Trophoblast cell (in vitro differentiated cells and primary cell): ENCODE measurements around the gene DHTKD1.

Experiments used
- DNase-seq, 2 donors: peaks; one replicate each; pipeline ENCODE4 v3.0.0-alpha.2; 2016
- H2AFZ ChIP-seq: 2 replicates; pipeline ENCODE4 v1.6.1; 2013; ENCODE audit warnings: low read length, moderate library complexity, mild to moderate bottlenecking; ENCODE audit not compliant: insufficient read depth, poor library complexity
- H2AK5ac ChIP-seq: 2 replicates; pipeline ENCODE4 v1.6.1; 2013; ENCODE audit warnings: mild to moderate bottlenecking, low read length
- H2BK120ac ChIP-seq: 2 replicates; pipeline ENCODE4 v1.6.1; 2013; ENCODE audit warnings: low read length, mild to moderate bottlenecking, moderate library complexity; ENCODE audit not compliant: insufficient read depth, poor library complexity
- H2BK12ac ChIP-seq: 2 replicates; pipeline ENCODE4 v1.6.1; 2013; ENCODE audit warnings: mild to moderate bottlenecking, low read length, moderate library complexity
- H2BK5ac ChIP-seq: 2 replicates; pipeline ENCODE4 v1.6.1; 2013; ENCODE audit warnings: low read length, low read depth, moderate library complexity, mild to moderate bottlenecking; ENCODE audit not compliant: poor library complexity
- H3K14ac ChIP-seq: 2 replicates; pipeline ENCODE4 v1.6.1; 2013; ENCODE audit warnings: mild to moderate bottlenecking, low read length
- H3K18ac ChIP-seq: 2 replicates; pipeline ENCODE4 v1.6.1; 2013; ENCODE audit warnings: mild to moderate bottlenecking, low read length
- H3K23ac ChIP-seq: 2 replicates; pipeline ENCODE4 v1.6.1; 2013; ENCODE audit warnings: low read length
- H3K27ac ChIP-seq: 2 replicates; pipeline ENCODE4 v1.5.1; 2013; ENCODE audit warnings: low read depth, mild to moderate bottlenecking, inconsistent platforms, low read length, moderate library complexity
- H3K27me3 ChIP-seq: 2 replicates; pipeline ENCODE4 v1.6.1; 2013; ENCODE audit warnings: inconsistent platforms, mild to moderate bottlenecking, low read length, moderate library complexity; ENCODE audit not compliant: insufficient read depth
- H3K36me3 ChIP-seq, 2 experiments: 1 replicate in 1 of 2; 2 replicates in 1 of 2; pipeline ENCODE4 v1.6.1; 2013; ENCODE audit warnings: low read length in 2 of 2, mild to moderate bottlenecking in 2 of 2, moderate library complexity in 1 of 2; ENCODE audit not compliant: insufficient read depth in 2 of 2, control insufficient read depth in 1 of 2
- H3K4ac ChIP-seq: 2 replicates; pipeline ENCODE4 v1.6.1; 2013; ENCODE audit warnings: low read depth, mild to moderate bottlenecking, low read length, moderate library complexity
- H3K4me1 ChIP-seq, 2 experiments: 1 replicate in 1 of 2; 2 replicates in 1 of 2; pipeline ENCODE4 v1.6.1; 2013; ENCODE audit warnings: low read length in 2 of 2, mild to moderate bottlenecking in 2 of 2, moderate library complexity in 1 of 2; ENCODE audit not compliant: insufficient read depth in 2 of 2, control insufficient read depth in 1 of 2
- H3K4me2 ChIP-seq: 2 replicates; pipeline ENCODE4 v1.6.1; 2013; ENCODE audit warnings: inconsistent platforms, mild to moderate bottlenecking, low read length, moderate library complexity
- H3K4me3 ChIP-seq: 2 replicates; pipeline ENCODE4 v1.5.1; 2013; ENCODE audit warnings: mild to moderate bottlenecking, low read depth, low read length, inconsistent platforms
- H3K79me1 ChIP-seq: one replicate; pipeline ENCODE4 v1.6.1; 2013; ENCODE audit warnings: low read length
- H3K79me2 ChIP-seq: 2 replicates; pipeline ENCODE4 v1.6.1; 2013; ENCODE audit warnings: low read length, mild to moderate bottlenecking; ENCODE audit not compliant: control insufficient read depth, insufficient read depth, poor library complexity
- H3K9ac ChIP-seq: 2 replicates; pipeline ENCODE4 v1.6.1; 2013; ENCODE audit warnings: mild to moderate bottlenecking, low read length
- H3K9me3 ChIP-seq: 2 replicates; pipeline ENCODE4 v1.6.1; 2013; ENCODE audit warnings: low read depth, mild to moderate bottlenecking, control low read depth, inconsistent platforms, low read length; ENCODE audit not compliant: insufficient read depth
- H4K12ac ChIP-seq: 2 replicates; pipeline ENCODE4 v1.6.1; 2013; ENCODE audit warnings: low read depth, mild to moderate bottlenecking, low read length, moderate library complexity
- H4K8ac ChIP-seq: 2 replicates; pipeline ENCODE4 v1.6.1; 2013; ENCODE audit warnings: low read depth, mild to moderate bottlenecking, low read length, moderate library complexity
- H4K91ac ChIP-seq: one replicate; pipeline ENCODE4 v1.6.1; 2013; ENCODE audit warnings: low read depth, mild to moderate bottlenecking, low read length, moderate library complexity
- WGBS: extraction: QIAGEN DNeasy Blood & Tissue Kit; methylation state at CpG from one replicate; pipeline ENCODE4 v1.1.7; 2013; ENCODE audit warnings: missing lambda C conversion rate; ENCODE audit not compliant: insufficient read length, insufficient coverage; ENCODE audit errors: extremely low coverage; 5-methylcytosine and 5-hydroxymethylcytosine counted together

DHTKD1 gene

GRCh38 chr10:12048547-12048946 lies 20.2 kb upstream of the DHTKD1 start:
- Histone ChIP-seq H4K8ac (no peak overlapping the region), H2BK12ac (no peak overlapping the region), H4K12ac (no peak overlapping the region), H3K4ac (no peak overlapping the region), H3K9ac (no peak overlapping the region), H2AK5ac (no peak overlapping the region), H3K36me3 (no peaks in the 10 kb centered on the region), H2BK5ac (no peak overlapping the region), H3K4me2 (no peak overlapping the region), H4K91ac (no peak overlapping the region), H3K9me3 (peaks cover 2% of the 10 kb centered on the region), H3K4me1 (peaks cover 0 to 2% of the 10 kb centered on the region in 2 experiments), H3K79me1 (no peaks in the 10 kb centered on the region), H3K23ac (no peak overlapping the region), H3K14ac (no peak overlapping the region), H3K27ac (no peak overlapping the region), H3K79me2 (no peaks in the 10 kb centered on the region), H3K27me3 (no peaks in the 10 kb centered on the region), H3K4me3 (no peak overlapping the region), H2AFZ (no peak overlapping the region), H3K18ac (no peak overlapping the region), H2BK120ac (no peak overlapping the region)
- WGBS, result no CpG with 5 or more reads among the region's 8 CpGs
- no peak for DNase-seq

DNA sequence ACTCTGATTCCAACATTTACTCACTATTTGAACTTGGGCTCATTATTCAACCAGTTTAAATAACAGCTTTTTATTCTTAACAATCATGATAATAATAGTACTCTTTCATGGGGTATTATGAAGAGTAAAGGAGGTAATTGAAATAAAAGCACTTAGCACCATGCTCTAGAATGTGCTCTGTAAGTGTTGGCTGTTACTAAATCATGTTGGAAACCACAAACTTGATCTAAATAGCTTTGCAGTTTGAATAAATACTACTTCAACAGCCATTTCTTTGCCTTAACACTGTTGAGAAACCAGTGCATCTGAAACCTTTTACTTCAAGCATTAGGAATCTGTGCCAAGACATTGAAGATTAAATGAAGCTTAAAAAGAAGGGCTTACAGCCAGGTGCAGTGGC lies 18.2 kb upstream of the DHTKD1 start:
- H3K14ac ChIP-seq, result no peak overlapping the region
- no peak overlapping the region for H2BK12ac ChIP-seq
- H3K4me2 ChIP-seq, result no peak overlapping the region
- H4K91ac ChIP-seq, result no peak overlapping the region
- H3K4me1 ChIP-seq, result no peaks in the 10 kb centered on the region
- H3K79me1 ChIP-seq, result no peaks in the 10 kb centered on the region
- no peak overlapping the region for H2AK5ac ChIP-seq
- H2AFZ ChIP-seq, result no peak overlapping the region
- H2BK5ac ChIP-seq, result no peak overlapping the region
- H4K8ac ChIP-seq, result no peak overlapping the region
- no peak for DNase-seq
- no peak overlapping the region for H3K23ac ChIP-seq
- H3K18ac ChIP-seq, result no peak overlapping the region
- H3K4me3 ChIP-seq, result no peak overlapping the region
- H3K9me3 ChIP-seq, result no peaks in the 10 kb centered on the region
- no peaks in the 10 kb centered on the region for H3K79me2 ChIP-seq
- no peak overlapping the region for H2BK120ac ChIP-seq
- no peaks in the 10 kb centered on the region for H3K27me3 ChIP-seq
- no peak overlapping the region for H3K9ac ChIP-seq
- no peak overlapping the region for H4K12ac ChIP-seq
- H3K27ac ChIP-seq, result no peak overlapping the region
- H3K36me3 ChIP-seq, result no peaks in the 10 kb centered on the region
- H3K4ac ChIP-seq, result no peak overlapping the region

DNA sequence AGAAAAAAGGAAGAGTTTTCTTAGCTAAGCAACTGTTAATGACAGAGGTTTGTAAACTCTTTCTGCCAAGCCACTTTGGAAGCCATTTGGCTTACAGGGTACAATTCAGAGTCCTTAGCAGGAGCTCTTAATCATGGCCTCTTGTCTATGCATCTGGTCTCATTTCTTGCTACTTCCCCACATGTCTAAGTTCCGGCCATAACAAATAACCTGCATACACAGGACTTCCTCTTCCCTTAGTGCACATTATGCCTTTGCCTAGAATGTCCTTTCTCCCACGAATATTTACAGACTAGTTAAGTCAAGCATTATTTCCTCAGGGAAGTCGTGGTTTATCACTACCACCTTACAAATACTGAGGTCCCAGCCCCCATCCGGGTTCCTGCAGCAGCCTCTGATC lies 17.5 kb upstream of the DHTKD1 start:
- WGBS, result no CpG with 5 or more reads among the region's 4 CpGs
- H2BK5ac ChIP-seq, result no peak overlapping the region
- H3K9ac ChIP-seq, result no peak overlapping the region
- H3K79me1 ChIP-seq, result no peaks in the 10 kb centered on the region
- no peak overlapping the region for H3K4me3 ChIP-seq
- no peaks in the 10 kb centered on the region for H3K27me3 ChIP-seq
- H3K4me1 ChIP-seq, result no peaks in the 10 kb centered on the region
- no peak overlapping the region for H3K23ac ChIP-seq
- H3K4ac ChIP-seq, result no peak overlapping the region
- no peak overlapping the region for H3K4me2 ChIP-seq
- H3K36me3 ChIP-seq, result no peaks in the 10 kb centered on the region
- H4K91ac ChIP-seq, result no peak overlapping the region
- H2AFZ ChIP-seq, result no peak overlapping the region
- DNase-seq, result no peak
- H4K12ac ChIP-seq, result no peak overlapping the region
- no peak overlapping the region for H3K27ac ChIP-seq
- H4K8ac ChIP-seq, result no peak overlapping the region
- H3K14ac ChIP-seq, result no peak overlapping the region
- H2BK12ac ChIP-seq, result no peak overlapping the region
- no peaks in the 10 kb centered on the region for H3K79me2 ChIP-seq
- H2AK5ac ChIP-seq, result no peak overlapping the region
- no peak overlapping the region for H2BK120ac ChIP-seq
- no peak overlapping the region for H3K18ac ChIP-seq
- no peaks in the 10 kb centered on the region for H3K9me3 ChIP-seq

DNA sequence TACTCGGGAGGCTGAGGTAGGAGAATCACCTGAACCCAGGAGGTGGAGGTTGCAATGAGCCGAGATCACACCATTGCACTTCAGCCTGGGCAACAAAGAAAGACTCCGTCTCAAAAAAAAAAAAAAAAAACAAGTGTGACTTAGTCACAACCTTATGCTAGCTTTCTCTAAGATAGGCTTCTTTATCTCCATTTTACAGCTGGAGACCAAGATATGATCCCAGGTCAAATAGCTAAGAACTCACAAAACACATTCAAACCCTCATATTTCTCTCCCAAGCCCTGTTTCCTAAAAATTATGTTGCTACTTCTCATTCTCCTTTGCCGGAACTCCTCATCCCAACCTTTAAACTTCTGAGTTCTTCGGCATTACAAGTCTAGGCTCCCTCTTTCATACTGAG lies 13.0 kb upstream of the DHTKD1 start:
- Histone ChIP-seq H2BK5ac (no peak overlapping the region), H3K27ac (no peak overlapping the region), H2AFZ (no peak overlapping the region), H2BK120ac (no peak overlapping the region), H3K27me3 (no peaks in the 10 kb centered on the region), H3K4me2 (no peak overlapping the region), H3K79me1 (no peaks in the 10 kb centered on the region), H4K12ac (no peak overlapping the region), H3K9me3 (no peaks in the 10 kb centered on the region), H2BK12ac (no peak overlapping the region), H4K8ac (no peak overlapping the region), H4K91ac (no peak overlapping the region), H2AK5ac (no peak overlapping the region), H3K36me3 (no peaks in the 10 kb centered on the region), H3K4me3 (no peak overlapping the region), H3K18ac (no peak overlapping the region), H3K9ac (no peak overlapping the region), H3K23ac (no peak overlapping the region), H3K4me1 (no peaks in the 10 kb centered on the region), H3K14ac (no peak overlapping the region), H3K79me2 (no peaks in the 10 kb centered on the region), H3K4ac (no peak overlapping the region)
- WGBS, result no CpG with 5 or more reads among the region's 5 CpGs
- no peak for DNase-seq

DNA sequence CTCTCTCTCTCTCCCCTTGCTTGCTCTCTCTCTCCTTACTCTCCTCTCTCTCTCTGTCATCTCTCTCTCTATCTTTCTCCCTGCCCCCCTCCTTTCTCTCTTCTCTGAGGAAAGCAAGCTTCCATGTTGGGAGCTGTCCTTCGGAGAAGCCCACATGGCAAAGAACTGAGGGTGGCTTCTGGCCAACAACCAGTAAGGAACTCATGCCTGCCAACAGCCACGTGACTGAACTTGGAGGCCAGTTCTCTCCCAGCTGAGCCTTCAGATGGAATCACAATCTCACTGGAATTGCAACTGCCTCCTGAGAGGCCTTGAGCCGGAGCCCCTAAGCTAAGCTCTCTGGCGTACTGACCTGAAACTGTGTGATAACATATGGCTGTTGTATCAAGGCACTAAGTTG lies 12.0 kb upstream of the DHTKD1 start:
- no peak overlapping the region for H3K9ac ChIP-seq
- H3K4me2 ChIP-seq, result no peak overlapping the region
- H2AFZ ChIP-seq, result no peak overlapping the region
- H3K27ac ChIP-seq, result no peak overlapping the region
- no peak overlapping the region for H4K8ac ChIP-seq
- H3K9me3 ChIP-seq, result no peaks in the 10 kb centered on the region
- no peak overlapping the region for H2AK5ac ChIP-seq
- WGBS, result no CpG with 5 or more reads among the region's 4 CpGs
- no peak overlapping the region for H3K23ac ChIP-seq
- H3K79me2 ChIP-seq, result no peaks in the 10 kb centered on the region
- no peak overlapping the region for H3K4ac ChIP-seq
- no peaks in the 10 kb centered on the region for H3K4me1 ChIP-seq
- H3K14ac ChIP-seq, result no peak overlapping the region
- no peak overlapping the region for H3K18ac ChIP-seq
- no peak overlapping the region for H4K12ac ChIP-seq
- no peak for DNase-seq
- no peak overlapping the region for H3K4me3 ChIP-seq
- no peaks in the 10 kb centered on the region for H3K36me3 ChIP-seq
- no peak overlapping the region for H2BK5ac ChIP-seq
- H3K27me3 ChIP-seq, result no peaks in the 10 kb centered on the region
- H2BK120ac ChIP-seq, result peak overlapping the region; percentile 16
- H3K79me1 ChIP-seq, result no peaks in the 10 kb centered on the region
- H4K91ac ChIP-seq, result no peak overlapping the region
- no peak overlapping the region for H2BK12ac ChIP-seq
